ENCODE results near the gene PNKD. TPM values are rescaled to one million over a fixed set of nuclear protein-coding genes. Genes with fewer than 3 reads are reported as not detected.

The PNKD gene
- total RNA-seq, 1 donor from 2014 or later = 30.9 TPM

Other genes with a start within 250 kb of the PNKD start
- 0.12 TPM for gene RUFY4, start 201.3 kb upstream of the PNKD start, total RNA-seq
- 18.7 TPM for gene CXCR2, start 144.5 kb upstream of the PNKD start, total RNA-seq
- 0.72 TPM for gene CXCR1, start 103.6 kb upstream of the PNKD start, total RNA-seq
- gene ARPC2, start 53.3 kb upstream of the PNKD start, total RNA-seq = 383 TPM
- not detected for gene GPBAR1, start 9.5 kb upstream of the PNKD start, total RNA-seq
- 67.0 TPM for gene AAMP, start 382 bp upstream of the PNKD start, total RNA-seq
- 247 TPM for gene TMBIM1, start 22.0 kb downstream of the PNKD start, total RNA-seq
- gene CATIP, start 86.3 kb downstream of the PNKD start, total RNA-seq = not detected
- gene SLC11A1, start 111.8 kb downstream of the PNKD start, total RNA-seq = 3.5 TPM
- gene CTDSP1, start 129.3 kb downstream of the PNKD start, total RNA-seq = 64.2 TPM
- not detected for gene VIL1, start 148.6 kb downstream of the PNKD start, total RNA-seq

Data from esophagus mucosa (tissue), 1 donor.